HG03354 (cell line): ENCODE results near the gene TUBGCP2.

ENCODE experiments used
- ATAC-seq: cut with Tn5 transposase; IDR thresholded peaks from one replicate; pipeline ENCODE4 v1.9.1; 2021; ENCODE audit warnings: mild to moderate bottlenecking; ENCODE audit not compliant: unreplicated experiment, poor library complexity, severe bottlenecking

Gene TUBGCP2

GRCh38 chr10:133344236-133344635, 35.6 kb upstream of the TUBGCP2 start:
- no peak for ATAC-seq

GRCh38 chr10:133343558-133343957, 34.9 kb upstream of the TUBGCP2 start:
- no peak for ATAC-seq

- ATAC-seq, result no peak
Measured at GRCh38 chr10:133342942-133343341, 34.3 kb upstream of the TUBGCP2 start.

- ATAC-seq, result no peak
Measured at GRCh38 chr10:133341983-133342382, 33.3 kb upstream of the TUBGCP2 start.

GRCh38 chr10:133339708-133340380, 31.2 kb upstream of the TUBGCP2 start:
- no peak for ATAC-seq

GRCh38 chr10:133338080-133339071, 29.7 kb upstream of the TUBGCP2 start:
- ATAC-seq, result no peak

- ATAC-seq, result no peak
Measured at GRCh38 chr10:133337370-133337725, 28.7 kb upstream of the TUBGCP2 start.

GRCh38 chr10:133336577-133337369, 28.1 kb upstream of the TUBGCP2 start, which contains the start of gene CALY:
TSS of gene CALY (minus strand) at chr10:133336896. CDS start at chr10:133328989, 7,907 bp downstream.
- ATAC-seq, result no peak

GRCh38 chr10:133336118-133336576, 27.5 kb upstream of the TUBGCP2 start:
- ATAC-seq, result no peak

- ATAC-seq, result no peak
Measured at GRCh38 chr10:133335246-133336117, 26.8 kb upstream of the TUBGCP2 start.

- ATAC-seq, result no peak
Measured at GRCh38 chr10:133334503-133335245, 26.0 kb upstream of the TUBGCP2 start.

- no peak for ATAC-seq
Measured at GRCh38 chr10:133332936-133333699, 24.4 kb upstream of the TUBGCP2 start.

- ATAC-seq, result peak; percentile 85
Measured at GRCh38 chr10:133329491-133330202, 21.0 kb upstream of the TUBGCP2 start.

- no peak for ATAC-seq
Measured at GRCh38 chr10:133328358-133329343, 20.0 kb upstream of the TUBGCP2 start.

- ATAC-seq, result no peak
Measured at GRCh38 chr10:133327651-133328357, 19.1 kb upstream of the TUBGCP2 start.
